SK-N-SH (cell line): ENCODE measurements around the gene YWHAH. TPM values are rescaled to one million over a fixed set of nuclear protein-coding genes. Genes with fewer than 3 reads are reported as not detected.

Source experiments
- CTCF ChIA-PET: fragments of 300-600, 350-600 bp; formaldehyde crosslinking; extraction: SDS; loops from one replicate; lab custom pipeline; 2021; lab: Yijun Ruan, JAX
- POLR2A ChIA-PET: fragments of 350-600 bp; sonication (Branson Sonifier 250); formaldehyde crosslinking; extraction: SDS; loops from one replicate; lab custom pipeline; 2020; ENCODE audit warnings: antibody characterized with exemption, inconsistent platforms; lab: Yijun Ruan, JAX
- DNase-seq: peaks from one replicate; pipeline ENCODE4 v3.0.0; 2012
- H2AFZ ChIP-seq: fragments of 200-600 bp; sonication (generic); 2 replicates; pipeline ENCODE4 v1.8.1; 2016; ENCODE audit warnings: antibody characterized with exemption, mild to moderate bottlenecking, low read depth
- H3F3A ChIP-seq: fragments of 200-600 bp; sonication (generic); replicated peaks from 2 replicates; pipeline ENCODE3; 2016; ENCODE audit warnings: antibody characterized with exemption, mild to moderate bottlenecking; ENCODE audit not compliant: insufficient read depth
- H3K27ac ChIP-seq, 2 experiments: fragments of 200-500 bp in 1 of 2; fragments of 200-600 bp in 1 of 2; sonication (Bioruptor generic) in 1 of 2; sonication (generic), shearing (Covaris generic) in 1 of 2; 2 replicates each; pipeline versions ENCODE4 v1.5.1 to v1.6.1; 2014 to 2016; ENCODE audit warnings: low read depth in 2 of 2, inconsistent platforms in 1 of 2, low read length in 1 of 2, mild to moderate bottlenecking in 1 of 2, mixed read lengths in 1 of 2
- H3K27me3 ChIP-seq: fragments of 200-600 bp; sonication (generic), shearing (Covaris generic); 2 replicates; pipeline ENCODE4 v1.6.1; 2016; ENCODE audit warnings: mixed run types; ENCODE audit not compliant: insufficient read depth
- H3K36me3 ChIP-seq, 2 experiments: fragments of 200-500 bp in 1 of 2; fragments of 200-600 bp in 1 of 2; sonication (Bioruptor generic) in 1 of 2; sonication (generic) in 1 of 2; replicated peaks in 1 of 2; 2 replicates each; pipeline versions ENCODE3 to v1.5.1; 2014 to 2016; ENCODE audit warnings: low read length in 1 of 2, mild to moderate bottlenecking in 1 of 2; ENCODE audit not compliant: insufficient read depth in 2 of 2, control insufficient read depth in 1 of 2
- H3K4me1 ChIP-seq, 2 experiments: fragments of 200-500 bp in 1 of 2; fragments of 200-600 bp in 1 of 2; sonication (Bioruptor generic) in 1 of 2; sonication (generic), shearing (Covaris generic) in 1 of 2; 2 replicates each; pipeline versions ENCODE4 v1.5.1 to v1.6.1; 2014 to 2016; ENCODE audit warnings: low read depth in 1 of 2, low read length in 1 of 2, mixed run types in 1 of 2; ENCODE audit not compliant: insufficient read depth in 2 of 2, control insufficient read depth in 1 of 2
- H3K4me2 ChIP-seq: fragments of 200-600 bp; sonication (generic), shearing (Covaris generic); 2 replicates; pipeline ENCODE4 v1.6.1; 2017; ENCODE audit warnings: mixed run types
- H3K4me3 ChIP-seq, 2 experiments: fragments of 200-500 bp in 1 of 2; fragments of 200-600 bp in 1 of 2; sonication (Bioruptor generic) in 1 of 2; sonication (generic), shearing (Covaris generic) in 1 of 2; 2 replicates each; pipeline versions ENCODE4 v1.5.1 to v1.8.1; 2014 to 2016; ENCODE audit warnings: low read depth in 2 of 2, inconsistent platforms in 1 of 2, low read length in 1 of 2, mild to moderate bottlenecking in 1 of 2, mixed read lengths in 1 of 2, moderate library complexity in 1 of 2
- H3K79me2 ChIP-seq: fragments of 200-600 bp; sonication (generic); 2 replicates; pipeline ENCODE4 v1.8.1; 2017; ENCODE audit warnings: mild to moderate bottlenecking; ENCODE audit not compliant: insufficient read depth
- H3K9ac ChIP-seq: fragments of 200-600 bp; sonication (generic); 2 replicates; pipeline ENCODE4 v1.6.1; 2017; ENCODE audit warnings: mixed run types
- H3K9me2 ChIP-seq: fragments of 200-600 bp; sonication (generic); 2 replicates; pipeline ENCODE4 v1.6.1; 2017; ENCODE audit warnings: mixed run types
- H3K9me3 ChIP-seq: fragments of 200-600 bp; sonication (generic); 2 replicates; pipeline ENCODE4 v1.6.1; 2017; ENCODE audit warnings: mixed run types, mild to moderate bottlenecking, moderate library complexity
- H4K20me1 ChIP-seq: fragments of 200-600 bp; sonication (generic); 2 replicates; pipeline ENCODE4 v1.6.1; 2017; ENCODE audit warnings: mild to moderate bottlenecking, mixed run types; ENCODE audit not compliant: insufficient read depth
- CHD2 ChIP-seq: fragments of 150-350 bp; IDR thresholded peaks from 2 replicates; pipeline ENCODE4 v1.6.1; 2018; ENCODE audit warnings: low read length; ENCODE audit not compliant: partially characterized antibody
- ELF1 ChIP-seq: IDR thresholded peaks from 2 replicates; pipeline ENCODE4 v1.4.0; 2012
- FOSL2 ChIP-seq: IDR thresholded peaks from 2 replicates; pipeline ENCODE4 v1.4.0; 2012; ENCODE audit warnings: low read depth, mild to moderate bottlenecking, moderate library complexity, borderline replicate concordance
- FOXJ3 ChIP-seq: sonication (generic); formaldehyde crosslinking; IDR thresholded peaks from 2 replicates; pipeline ENCODE4 v1.5.1; 2020; ENCODE audit warnings: mild to moderate bottlenecking, missing genetic modification reagents
- FOXM1 ChIP-seq: IDR thresholded peaks from 2 replicates; pipeline ENCODE4 v1.4.0; 2012; ENCODE audit warnings: low read depth, mild to moderate bottlenecking
- MEF2A ChIP-seq: IDR thresholded peaks from 2 replicates; pipeline ENCODE4 v1.4.0; 2012; ENCODE audit warnings: low read depth, borderline replicate concordance
- MXI1 ChIP-seq: IDR thresholded peaks from 2 replicates; pipeline ENCODE4 v1.6.1; 2012; ENCODE audit warnings: mild to moderate bottlenecking, low read depth, low read length, improper control_type of control experiment
- POLR2AphosphoS5 ChIP-seq: IDR thresholded peaks from 2 replicates; pipeline ENCODE4 v1.6.1; 2012; ENCODE audit warnings: low read depth, low read length
- RFX5 ChIP-seq: IDR thresholded peaks from 2 replicates; pipeline ENCODE4 v1.6.1; 2012; ENCODE audit warnings: mild to moderate bottlenecking, improper control_type of control experiment, low read length
- SIN3A ChIP-seq: IDR thresholded peaks from 2 replicates; pipeline ENCODE4 v1.6.1; 2012; ENCODE audit warnings: low read depth, mild to moderate bottlenecking, low read length, moderate library complexity, borderline replicate concordance
- TAF1 ChIP-seq: IDR thresholded peaks from 2 replicates; pipeline ENCODE4 v1.6.1; 2012; ENCODE audit warnings: low read depth, mild to moderate bottlenecking, low read length, moderate library complexity, borderline replicate concordance
- TCF12 ChIP-seq: IDR thresholded peaks from 2 replicates; pipeline ENCODE4 v1.4.0; 2012
- TEAD4 ChIP-seq: IDR thresholded peaks from 2 replicates; pipeline ENCODE4 v1.4.0; 2012; ENCODE audit warnings: mild to moderate bottlenecking, borderline replicate concordance; ENCODE audit not compliant: insufficient read depth
- YY1 ChIP-seq: IDR thresholded peaks from 2 replicates; pipeline ENCODE4 v1.4.0; 2012; ENCODE audit warnings: low read depth, mild to moderate bottlenecking
- WGBS: methylation state at CpG from one replicate; pipeline ENCODE4 v1.1.6; 2017; ENCODE audit warnings: low lambda C conversion rate; 5-methylcytosine and 5-hydroxymethylcytosine counted together
- polyA plus RNA-seq, 3 experiments: library from polyadenylated mRNA; depleted of rRNA; stranded (reverse); fragments of >200 nt; gene quantifications; 2 replicates each; pipeline ENCODE4 v1.2.3, GENCODE V29; 2012
- TF ChIP-seq, protein P1 (sequence below): IDR thresholded peaks from 2 replicates; pipeline ENCODE4 v1.4.0; 2012; ENCODE audit warnings: low read depth, borderline replicate concordance
- TF ChIP-seq, protein P2 (sequence below): fragments of 200-600 bp; sonication (generic); IDR thresholded peaks from 2 replicates; pipeline ENCODE4 v1.6.1; 2017; ENCODE audit warnings: antibody characterized with exemption, mild to moderate bottlenecking, moderate library complexity
- TF ChIP-seq, protein P3 (sequence below): IDR thresholded peaks from 2 replicates; pipeline ENCODE4 v1.4.0; 2012; ENCODE audit warnings: low read depth, borderline replicate concordance
- TF ChIP-seq, protein P4 (sequence below): fragments of 150-350 bp; IDR thresholded peaks from 2 replicates; pipeline ENCODE4 v1.6.1; 2017; ENCODE audit warnings: antibody characterized with exemption, low read length, low read depth, borderline replicate concordance
- TF ChIP-seq, protein P5 (sequence below): fragments of 150-350 bp; IDR thresholded peaks from 2 replicates; pipeline ENCODE4 v1.6.1; 2016; ENCODE audit warnings: mild to moderate bottlenecking, low read depth, low read length

YWHAH gene
- polyA plus RNA-seq, 1 of the 3 experiments (the other 2 are of a cell fraction) = 102 TPM

DNA sequence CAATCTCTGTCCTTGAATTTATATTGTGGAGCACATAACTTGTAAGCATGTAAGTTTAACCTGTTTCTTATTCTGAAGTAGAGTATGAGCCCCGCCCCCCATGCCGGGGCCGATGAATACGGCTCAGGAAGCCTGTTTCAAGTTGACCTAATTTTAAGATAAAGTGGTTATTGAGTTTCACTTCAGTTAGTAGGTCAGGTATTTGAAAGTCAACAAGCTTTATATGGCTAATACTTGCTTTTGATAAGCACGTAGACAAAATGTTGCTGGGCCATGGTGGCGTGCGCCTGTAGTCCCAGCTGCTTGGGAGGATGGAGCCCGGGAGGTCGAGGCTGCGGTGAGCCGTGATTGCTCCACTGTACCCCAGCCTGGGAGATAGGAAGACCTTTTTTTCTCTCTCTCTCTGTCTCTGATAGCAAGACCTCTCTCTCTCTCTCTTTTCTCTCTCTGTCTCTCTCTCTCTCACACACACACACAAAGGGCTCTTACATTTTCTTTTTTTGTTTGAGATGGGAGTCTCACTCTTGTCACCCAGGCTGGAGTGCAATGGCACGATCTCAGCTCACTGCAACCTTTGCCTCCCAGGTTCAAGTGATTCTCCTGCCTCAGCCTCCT, 14.4 kb downstream of the YWHAH start:
- no peak for TF ChIP-seq TAF1
- no peak for TF ChIP-seq MXI1
- no peak for TF ChIP-seq TEAD4
- TF ChIP-seq, protein P1, sequence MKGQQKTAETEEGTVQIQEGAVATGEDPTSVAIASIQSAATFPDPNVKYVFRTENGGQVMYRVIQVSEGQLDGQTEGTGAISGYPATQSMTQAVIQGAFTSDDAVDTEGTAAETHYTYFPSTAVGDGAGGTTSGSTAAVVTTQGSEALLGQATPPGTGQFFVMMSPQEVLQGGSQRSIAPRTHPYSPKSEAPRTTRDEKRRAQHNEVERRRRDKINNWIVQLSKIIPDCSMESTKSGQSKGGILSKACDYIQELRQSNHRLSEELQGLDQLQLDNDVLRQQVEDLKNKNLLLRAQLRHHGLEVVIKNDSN = no peak
- TF ChIP-seq MEF2A = no peak
- TF ChIP-seq ELF1 = no peak
- no peak for TF ChIP-seq FOXJ3 (CRISPR knock-in tag)
- TF ChIP-seq YY1 = no peak
- TF ChIP-seq, protein P2, sequence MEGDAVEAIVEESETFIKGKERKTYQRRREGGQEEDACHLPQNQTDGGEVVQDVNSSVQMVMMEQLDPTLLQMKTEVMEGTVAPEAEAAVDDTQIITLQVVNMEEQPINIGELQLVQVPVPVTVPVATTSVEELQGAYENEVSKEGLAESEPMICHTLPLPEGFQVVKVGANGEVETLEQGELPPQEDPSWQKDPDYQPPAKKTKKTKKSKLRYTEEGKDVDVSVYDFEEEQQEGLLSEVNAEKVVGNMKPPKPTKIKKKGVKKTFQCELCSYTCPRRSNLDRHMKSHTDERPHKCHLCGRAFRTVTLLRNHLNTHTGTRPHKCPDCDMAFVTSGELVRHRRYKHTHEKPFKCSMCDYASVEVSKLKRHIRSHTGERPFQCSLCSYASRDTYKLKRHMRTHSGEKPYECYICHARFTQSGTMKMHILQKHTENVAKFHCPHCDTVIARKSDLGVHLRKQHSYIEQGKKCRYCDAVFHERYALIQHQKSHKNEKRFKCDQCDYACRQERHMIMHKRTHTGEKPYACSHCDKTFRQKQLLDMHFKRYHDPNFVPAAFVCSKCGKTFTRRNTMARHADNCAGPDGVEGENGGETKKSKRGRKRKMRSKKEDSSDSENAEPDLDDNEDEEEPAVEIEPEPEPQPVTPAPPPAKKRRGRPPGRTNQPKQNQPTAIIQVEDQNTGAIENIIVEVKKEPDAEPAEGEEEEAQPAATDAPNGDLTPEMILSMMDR = no peak
- no peak for TF ChIP-seq FOSL2
- no peak for TF ChIP-seq FOXM1
- TF ChIP-seq, protein P3, sequence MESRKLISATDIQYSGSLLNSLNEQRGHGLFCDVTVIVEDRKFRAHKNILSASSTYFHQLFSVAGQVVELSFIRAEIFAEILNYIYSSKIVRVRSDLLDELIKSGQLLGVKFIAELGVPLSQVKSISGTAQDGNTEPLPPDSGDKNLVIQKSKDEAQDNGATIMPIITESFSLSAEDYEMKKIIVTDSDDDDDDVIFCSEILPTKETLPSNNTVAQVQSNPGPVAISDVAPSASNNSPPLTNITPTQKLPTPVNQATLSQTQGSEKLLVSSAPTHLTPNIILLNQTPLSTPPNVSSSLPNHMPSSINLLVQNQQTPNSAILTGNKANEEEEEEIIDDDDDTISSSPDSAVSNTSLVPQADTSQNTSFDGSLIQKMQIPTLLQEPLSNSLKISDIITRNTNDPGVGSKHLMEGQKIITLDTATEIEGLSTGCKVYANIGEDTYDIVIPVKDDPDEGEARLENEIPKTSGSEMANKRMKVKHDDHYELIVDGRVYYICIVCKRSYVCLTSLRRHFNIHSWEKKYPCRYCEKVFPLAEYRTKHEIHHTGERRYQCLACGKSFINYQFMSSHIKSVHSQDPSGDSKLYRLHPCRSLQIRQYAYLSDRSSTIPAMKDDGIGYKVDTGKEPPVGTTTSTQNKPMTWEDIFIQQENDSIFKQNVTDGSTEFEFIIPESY = no peak
- TF ChIP-seq RFX5 = no peak
- no peak for TF ChIP-seq TCF12
- TF ChIP-seq POLR2AphosphoS5 = no peak
- no peak for TF ChIP-seq CHD2
- TF ChIP-seq, protein P4, sequence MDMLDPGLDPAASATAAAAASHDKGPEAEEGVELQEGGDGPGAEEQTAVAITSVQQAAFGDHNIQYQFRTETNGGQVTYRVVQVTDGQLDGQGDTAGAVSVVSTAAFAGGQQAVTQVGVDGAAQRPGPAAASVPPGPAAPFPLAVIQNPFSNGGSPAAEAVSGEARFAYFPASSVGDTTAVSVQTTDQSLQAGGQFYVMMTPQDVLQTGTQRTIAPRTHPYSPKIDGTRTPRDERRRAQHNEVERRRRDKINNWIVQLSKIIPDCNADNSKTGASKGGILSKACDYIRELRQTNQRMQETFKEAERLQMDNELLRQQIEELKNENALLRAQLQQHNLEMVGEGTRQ = no peak
- TF ChIP-seq SIN3A = no peak
- TF ChIP-seq, protein P5, sequence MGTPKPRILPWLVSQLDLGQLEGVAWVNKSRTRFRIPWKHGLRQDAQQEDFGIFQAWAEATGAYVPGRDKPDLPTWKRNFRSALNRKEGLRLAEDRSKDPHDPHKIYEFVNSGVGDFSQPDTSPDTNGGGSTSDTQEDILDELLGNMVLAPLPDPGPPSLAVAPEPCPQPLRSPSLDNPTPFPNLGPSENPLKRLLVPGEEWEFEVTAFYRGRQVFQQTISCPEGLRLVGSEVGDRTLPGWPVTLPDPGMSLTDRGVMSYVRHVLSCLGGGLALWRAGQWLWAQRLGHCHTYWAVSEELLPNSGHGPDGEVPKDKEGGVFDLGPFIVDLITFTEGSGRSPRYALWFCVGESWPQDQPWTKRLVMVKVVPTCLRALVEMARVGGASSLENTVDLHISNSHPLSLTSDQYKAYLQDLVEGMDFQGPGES = no peak
- no peak overlapping the region for H3K4me2 ChIP-seq
- H3K9me2 ChIP-seq = no peaks in the 10 kb centered on the region
- no peak for DNase-seq
- 95% methylated on average over 12 of the region's 12 CpGs for WGBS
- no peaks in the 10 kb centered on the region for H3K9me3 ChIP-seq
- no peak overlapping the region for H3K9ac ChIP-seq
- peaks cover 18% of the 10 kb centered on the region for H3F3A ChIP-seq
- H4K20me1 ChIP-seq = peaks cover 50% of the 10 kb centered on the region
- ChIA-PET CTCF (interaction anchor here (1.2 to 1.7 kb wide), 5 partner anchors 10 to 293 kb away, joined by 3 to 5 read pairs (median 4); no protein-coding TSS in a partner anchor), POLR2A (interaction anchor here (1.1 to 1.3 kb wide), 2 partner anchors 9 to 14 kb away, joined by 3 to 4 read pairs; no protein-coding TSS in a partner anchor)
- H3K4me1 ChIP-seq = no peaks in the 10 kb centered on the region; a peak in 1 of 4 replicates
- H3K4me3 ChIP-seq = no peak overlapping the region
- no peak overlapping the region for H3K27ac ChIP-seq
- H3K36me3 ChIP-seq = peaks cover 31 to 45% of the 10 kb centered on the region in 2 experiments
- H2AFZ ChIP-seq = no peak overlapping the region
- H3K27me3 ChIP-seq = no peaks in the 10 kb centered on the region
- peaks cover 48% of the 10 kb centered on the region for H3K79me2 ChIP-seq
